PC-9 (cell line): ENCODE measurements around the gene AKAP6. TPM values are rescaled to one million over a fixed set of nuclear protein-coding genes. Genes with fewer than 3 reads are reported as not detected.

Source experiments
- BruUV-seq: library from RNA; stranded (reverse); fragments of 400-500 nt; replicated peaks from 2 replicates; lab custom pipeline; 2021; lab: Mats Ljungman, UMichigan
- CTCF ChIA-PET: fragments of 300-600 bp; sonication (Branson Sonifier 250); formaldehyde crosslinking; loops from one replicate; lab custom pipeline; 2022; ENCODE audit warnings: antibody characterized with exemption; lab: Charles Lee
- POLR2A ChIA-PET: fragments of 300-600 bp; sonication (Branson Sonifier 250); formaldehyde crosslinking; loops from one replicate; lab custom pipeline; 2022; ENCODE audit warnings: antibody characterized with exemption; ENCODE audit not compliant: unreplicated experiment; lab: Charles Lee
- DNase-seq, 2 experiments: peaks; one replicate each; pipeline versions ENCODE4 v3.0.0 to v3.0.0-alpha.2; 2015 to 2022; ENCODE audit warnings: mixed read lengths in 1 of 2
- H2AFZ ChIP-seq: fragments of 200-600 bp; sonication (generic); 2 replicates; pipeline ENCODE4 v1.8.1; 2017; ENCODE audit warnings: antibody characterized with exemption
- H3F3A ChIP-seq: fragments of 200-600 bp; sonication (generic); 2 replicates; pipeline ENCODE4 v1.8.1; 2017; ENCODE audit warnings: antibody characterized with exemption, mild to moderate bottlenecking, low read depth; ENCODE audit not compliant: insufficient read depth
- H3K27ac ChIP-seq: fragments of 200-600 bp; sonication (generic); 2 replicates; pipeline ENCODE4 v1.6.1; 2016; ENCODE audit warnings: mixed run types
- H3K27me3 ChIP-seq: fragments of 200-600 bp; sonication (generic); 2 replicates; pipeline ENCODE4 v1.6.1; 2016; ENCODE audit warnings: low read depth, mixed run types; ENCODE audit not compliant: insufficient read depth
- H3K36me3 ChIP-seq: fragments of 200-600 bp; sonication (generic); 2 replicates; pipeline ENCODE4 v1.6.1; 2016; ENCODE audit warnings: low read depth, mixed run types
- H3K4me1 ChIP-seq: fragments of 200-600 bp; sonication (generic); replicated peaks from 2 replicates; pipeline ENCODE4 v1.6.1; 2016; ENCODE audit warnings: mixed run types; ENCODE audit not compliant: insufficient read depth
- H3K4me2 ChIP-seq: fragments of 200-600 bp; sonication (generic); 2 replicates; pipeline ENCODE4 v1.6.1; 2017; ENCODE audit warnings: mixed run types
- H3K4me3 ChIP-seq: fragments of 200-600 bp; sonication (generic); 2 replicates; pipeline ENCODE4 v1.6.1; 2016; ENCODE audit warnings: mixed run types
- H3K79me2 ChIP-seq: fragments of 200-600 bp; sonication (generic); 2 replicates; pipeline ENCODE4 v1.6.1; 2017; ENCODE audit warnings: low read depth, mixed run types
- H3K9me2 ChIP-seq: fragments of 200-600 bp; sonication (generic); 2 replicates; pipeline ENCODE4 v1.8.1; 2017; ENCODE audit warnings: mild to moderate bottlenecking; ENCODE audit not compliant: insufficient read depth
- H3K9me3 ChIP-seq: fragments of 200-600 bp; sonication (generic); 2 replicates; pipeline ENCODE4 v1.8.1; 2016; ENCODE audit warnings: low read depth; ENCODE audit not compliant: insufficient read depth
- H4K20me1 ChIP-seq: fragments of 200-600 bp; sonication (generic); 2 replicates; pipeline ENCODE4 v1.8.1; 2017; ENCODE audit not compliant: insufficient read depth
- CTCF ChIP-seq: fragments of 200-600 bp; sonication (generic); conservative IDR thresholded peaks from 2 replicates; pipeline ENCODE4 v1.6.1; 2017; ENCODE audit warnings: mixed run types, antibody characterized with exemption, mild to moderate bottlenecking, moderate library complexity
- EZH2 ChIP-seq: fragments of 200-600 bp; sonication (generic); IDR thresholded peaks from 2 replicates; pipeline ENCODE4 v1.8.0; 2017; ENCODE audit warnings: antibody characterized with exemption, low read depth
- intact Hi-C: fragments of 100-400 bp; cut with micrococcal nuclease; formaldehyde crosslinking; loops from one replicate; pipeline ENCODE4 v1.10.0; 2022; ENCODE audit not compliant: unreplicated experiment
- total RNA-seq: library from RNA; stranded (reverse); gene quantifications from 2 replicates; pipeline ENCODE4 v1.2.3, GENCODE V29; 2021

The AKAP6 gene
- total RNA-seq, 1 experiment from 2014 or later = 2.8 TPM

GRCh38 chr14:32312010-32312331 is 17.1 kb upstream of the AKAP6 start:
- no peak for DNase-seq
- Histone ChIP-seq H3K4me2 (no peak overlapping the region), H3K36me3 (no peaks in the 10 kb centered on the region), H3K9me3 (no peaks in the 10 kb centered on the region), H3K27ac (no peak overlapping the region), H4K20me1 (no peaks in the 10 kb centered on the region), H3K4me1 (peaks cover 9% of the 10 kb centered on the region; the same call in 1 of the 2 replicates), H3K9me2 (no peaks in the 10 kb centered on the region), H3K4me3 (no peak overlapping the region), H3K27me3 (no peaks in the 10 kb centered on the region), H3K79me2 (no peaks in the 10 kb centered on the region), H2AFZ (no peak overlapping the region), H3F3A (no peaks in the 10 kb centered on the region)
- intact Hi-C loops = no loop called here
- ChIA-PET CTCF (no interaction called here), POLR2A (no interaction called here)
- BruUV-seq = no TSS peak
- TF ChIP-seq EZH2 (no peak), CTCF (no peak)

- Histone ChIP-seq H3K4me2 (no peak overlapping the region), H3K4me3 (no peak overlapping the region), H3K9me2 (no peaks in the 10 kb centered on the region), H3K9me3 (no peaks in the 10 kb centered on the region), H3K36me3 (no peaks in the 10 kb centered on the region), H3K4me1 (peaks cover 8% of the 10 kb centered on the region; the same call in 1 of the 2 replicates), H3F3A (no peaks in the 10 kb centered on the region), H4K20me1 (no peaks in the 10 kb centered on the region), H3K79me2 (no peaks in the 10 kb centered on the region), H2AFZ (no peak overlapping the region), H3K27me3 (no peaks in the 10 kb centered on the region), H3K27ac (no peak overlapping the region)
- no TSS peak for BruUV-seq
- no peak for TF ChIP-seq CTCF
- no peak for TF ChIP-seq EZH2
- intact Hi-C loops = no loop called here
- CTCF ChIA-PET = no interaction called here
- DNase-seq = no peak
- POLR2A ChIA-PET = no interaction called here
Observed at GRCh38 chr14:32313844-32314376, 15.2 kb upstream of the AKAP6 start.

- Histone ChIP-seq H3K9me2 (no peaks in the 10 kb centered on the region), H4K20me1 (no peaks in the 10 kb centered on the region), H2AFZ (no peak overlapping the region), H3K27me3 (no peaks in the 10 kb centered on the region), H3K36me3 (no peaks in the 10 kb centered on the region), H3K9me3 (no peaks in the 10 kb centered on the region), H3K27ac (no peak overlapping the region), H3K79me2 (no peaks in the 10 kb centered on the region), H3K4me3 (no peak overlapping the region), H3K4me1 (peaks cover 16% of the 10 kb centered on the region), H3K4me2 (no peak overlapping the region), H3F3A (no peaks in the 10 kb centered on the region)
- DNase-seq = no peak
- BruUV-seq = no TSS peak
- TF ChIP-seq CTCF (no peak), EZH2 (no peak)
- intact Hi-C loops = no loop called here
- ChIA-PET POLR2A (no interaction called here), CTCF (no interaction called here)
Observed at GRCh38 chr14:32318087-32318795, 10.9 kb upstream of the AKAP6 start.
